H9 (cell line): ENCODE results near the gene MGARP. TPM values are rescaled to one million over a fixed set of nuclear protein-coding genes. Genes with fewer than 3 reads are reported as not detected.

Source experiments
- DNase-seq: peaks from one replicate; pipeline ENCODE4 v3.0.0-alpha.2; 2017
- H2AFZ ChIP-seq: one replicate; pipeline ENCODE4 v1.6.1; 2013; ENCODE audit warnings: mild to moderate bottlenecking, low read length, control low read depth, moderate library complexity
- H2AK5ac ChIP-seq: 2 replicates; pipeline ENCODE4 v1.6.1; 2013; ENCODE audit warnings: low read length, control low read depth, mixed read lengths; ENCODE audit not compliant: insufficient read length
- H2BK120ac ChIP-seq: one replicate; pipeline ENCODE4 v1.6.1; 2013; ENCODE audit warnings: low read depth, mild to moderate bottlenecking, low read length, control low read depth, inconsistent platforms; ENCODE audit not compliant: poor library complexity, severe bottlenecking
- H2BK12ac ChIP-seq: 2 replicates; pipeline ENCODE4 v1.6.1; 2013; ENCODE audit warnings: low read length, control low read depth, mixed read lengths, low read depth; ENCODE audit not compliant: insufficient read length
- H2BK15ac ChIP-seq: 2 replicates; pipeline ENCODE4 v1.6.1; 2013; ENCODE audit warnings: low read depth, low read length, control low read depth
- H2BK20ac ChIP-seq: one replicate; pipeline ENCODE4 v1.6.1; 2013; ENCODE audit warnings: low read depth, mild to moderate bottlenecking, low read length, control low read depth, inconsistent platforms; ENCODE audit not compliant: poor library complexity, severe bottlenecking
- H2BK5ac ChIP-seq: 2 replicates; pipeline ENCODE4 v1.6.1; 2013; ENCODE audit warnings: low read length, control low read depth, mixed read lengths; ENCODE audit not compliant: insufficient read length
- H3K14ac ChIP-seq: 2 replicates; pipeline ENCODE4 v1.6.1; 2013; ENCODE audit warnings: low read length, control low read depth; ENCODE audit not compliant: insufficient read depth
- H3K18ac ChIP-seq: 2 replicates; pipeline ENCODE4 v1.6.1; 2013; ENCODE audit warnings: low read depth, mild to moderate bottlenecking, mixed read lengths, low read length, control low read depth; ENCODE audit not compliant: insufficient read length
- H3K23ac ChIP-seq: 2 replicates; pipeline ENCODE4 v1.6.1; 2013; ENCODE audit warnings: low read length, control low read depth, mixed read lengths, low read depth; ENCODE audit not compliant: insufficient read length
- H3K23me2 ChIP-seq: 2 replicates; pipeline ENCODE4 v1.6.1; 2013; ENCODE audit warnings: low read depth, mild to moderate bottlenecking, mixed read lengths, low read length, control low read depth; ENCODE audit not compliant: insufficient read length, poor library complexity, severe bottlenecking
- H3K27ac ChIP-seq: 2 replicates; pipeline ENCODE4 v1.5.1; 2013; ENCODE audit warnings: low read length, control low read depth, mixed read lengths, low read depth; ENCODE audit not compliant: insufficient read length
- H3K27me3 ChIP-seq: 2 replicates; pipeline ENCODE4 v1.6.1; 2013; ENCODE audit warnings: low read length, control low read depth, inconsistent platforms; ENCODE audit not compliant: insufficient read depth
- H3K4ac ChIP-seq: 2 replicates; pipeline ENCODE4 v1.6.1; 2013; ENCODE audit warnings: low read depth, mild to moderate bottlenecking, control low read depth, inconsistent platforms, low read length, moderate library complexity
- H3K4me1 ChIP-seq: 2 replicates; pipeline ENCODE4 v1.6.1; 2013; ENCODE audit warnings: low read length, control low read depth, inconsistent platforms; ENCODE audit not compliant: insufficient read depth
- H3K4me2 ChIP-seq: 2 replicates; pipeline ENCODE4 v1.6.1; 2013; ENCODE audit warnings: low read length, control low read depth, mixed read lengths; ENCODE audit not compliant: insufficient read length, insufficient read depth
- H3K56ac ChIP-seq: 2 replicates; pipeline ENCODE4 v1.6.1; 2013; ENCODE audit warnings: low read depth, mild to moderate bottlenecking, mixed read lengths, low read length, control low read depth; ENCODE audit not compliant: insufficient read length
- H3K79me1 ChIP-seq: 2 replicates; pipeline ENCODE4 v1.6.1; 2013; ENCODE audit warnings: low read depth, mild to moderate bottlenecking, moderate library complexity, low read length, control low read depth, inconsistent platforms; ENCODE audit not compliant: insufficient read depth, poor library complexity, severe bottlenecking
- H3K79me2 ChIP-seq: 2 replicates; pipeline ENCODE4 v1.6.1; 2013; ENCODE audit warnings: low read length, control low read depth, inconsistent platforms; ENCODE audit not compliant: insufficient read depth
- H3K9ac ChIP-seq: 2 replicates; pipeline ENCODE4 v1.6.1; 2013; ENCODE audit warnings: low read length, control low read depth, mixed read lengths; ENCODE audit not compliant: insufficient read length; ENCODE audit errors: extremely low read depth
- H3K9me3 ChIP-seq: one replicate; pipeline ENCODE4 v1.6.1; 2013; ENCODE audit warnings: low read depth, low read length, inconsistent platforms; ENCODE audit not compliant: control insufficient read depth
- H3T11ph ChIP-seq: one replicate; pipeline ENCODE4 v1.6.1; 2013; ENCODE audit warnings: mild to moderate bottlenecking, low read length, control low read depth, inconsistent platforms
- H4K20me1 ChIP-seq: one replicate; pipeline ENCODE4 v1.6.1; 2013; ENCODE audit not compliant: control insufficient read depth, insufficient read length, insufficient read depth
- H4K5ac ChIP-seq: 2 replicates; pipeline ENCODE4 v1.6.1; 2013; ENCODE audit warnings: low read depth, mild to moderate bottlenecking, mixed read lengths, low read length, control low read depth; ENCODE audit not compliant: insufficient read length
- H4K8ac ChIP-seq: replicated peaks from 2 replicates; pipeline ENCODE4 v1.6.1; 2013; ENCODE audit warnings: low read length, control low read depth, mixed read lengths, low read depth; ENCODE audit not compliant: insufficient read length
- H4K91ac ChIP-seq: 2 replicates; pipeline ENCODE4 v1.6.1; 2013; ENCODE audit warnings: low read depth, mild to moderate bottlenecking, moderate library complexity, mixed read lengths, low read length, control low read depth; ENCODE audit not compliant: insufficient read length
- H3K27ac Mint-ChIP-seq, 3 experiments: 2 replicates in 2 of 3; 3 replicates in 1 of 3; pipeline ENCODE4 v1.8.0; 2020 to 2021; ENCODE audit warnings: mixed read lengths in 3 of 3, mild to moderate bottlenecking in 1 of 3, moderate library complexity in 1 of 3
- H3K27me3 Mint-ChIP-seq: 2 replicates; pipeline ENCODE4 v1.8.0; 2021; ENCODE audit warnings: low read depth, mild to moderate bottlenecking, moderate library complexity, mixed read lengths
- H3K36me3 Mint-ChIP-seq, 3 experiments: 2 replicates in 2 of 3; 3 replicates in 1 of 3; pipeline ENCODE4 v1.8.0; 2020 to 2021; ENCODE audit warnings: low read depth in 3 of 3, mixed read lengths in 3 of 3; ENCODE audit not compliant: insufficient read depth in 1 of 3
- H3K4me1 Mint-ChIP-seq, 2 experiments: 2 replicates each; pipeline ENCODE4 v1.8.0; 2020; ENCODE audit warnings: mixed read lengths in 2 of 2
- H3K4me3 Mint-ChIP-seq, 2 experiments: 2 replicates in 1 of 2; 3 replicates in 1 of 2; pipeline ENCODE4 v1.8.0; 2020 to 2021; ENCODE audit warnings: mild to moderate bottlenecking in 2 of 2, mixed read lengths in 2 of 2, moderate library complexity in 1 of 2
- H3K9me3 Mint-ChIP-seq, 2 experiments: 2 replicates in 1 of 2; 3 replicates in 1 of 2; pipeline ENCODE4 v1.8.0; 2020; ENCODE audit warnings: mild to moderate bottlenecking in 2 of 2, mixed read lengths in 2 of 2, moderate library complexity in 1 of 2
- CTCF ChIP-seq: fragments of 200-600 bp; sonication (generic); conservative IDR thresholded peaks from 3 replicates; pipeline ENCODE4 v1.8.0; 2021; ENCODE audit warnings: antibody characterized with exemption, mild to moderate bottlenecking
- WGBS: extraction: QIAGEN DNeasy Blood & Tissue Kit; methylation state at CpG from one replicate; pipeline ENCODE4 v1.1.7; 2013; ENCODE audit warnings: missing lambda C conversion rate, low lambda C conversion rate, mixed read lengths; ENCODE audit not compliant: insufficient read length; ENCODE audit errors: extremely low coverage; 5-methylcytosine and 5-hydroxymethylcytosine counted together
- total RNA-seq: library from RNA; stranded (reverse); gene quantifications from 2 replicates; pipeline ENCODE4 v1.2.1, GENCODE V29; 2021

MGARP gene
- total RNA-seq, 1 experiment from 2014 or later: 4.0 TPM

GRCh38 chr4:139297001-139297410 lies 17.0 kb upstream of the MGARP start:
- Histone ChIP-seq H3K18ac (no peak overlapping the region), H2AFZ (no peak overlapping the region), H2AK5ac (no peak overlapping the region), H3K9ac (no peak overlapping the region), H3K79me1 (no peaks in the 10 kb centered on the region), H4K8ac (no peak overlapping the region), H3K23ac (no peak overlapping the region), H3T11ph (no peak overlapping the region), H2BK5ac (no peak overlapping the region), H3K27ac (no peak overlapping the region), H3K9me3 (no peaks in the 10 kb centered on the region), H2BK20ac (no peak overlapping the region), H3K23me2 (peaks cover 9% of the 10 kb centered on the region), H4K5ac (no peak overlapping the region), H3K4me1 (peaks cover 4% of the 10 kb centered on the region; the same call in 1 of the 2 replicates), H4K20me1 (no peaks in the 10 kb centered on the region), H3K4me2 (no peak overlapping the region), H3K14ac (no peak overlapping the region), H3K56ac (no peak overlapping the region), H3K4ac (no peak overlapping the region), H4K91ac (no peak overlapping the region), H2BK15ac (no peak overlapping the region), H2BK12ac (no peak overlapping the region), H3K79me2 (peaks cover 3% of the 10 kb centered on the region; the same call in 1 of the 2 replicates), H3K27me3 (no peaks in the 10 kb centered on the region), H2BK120ac (no peak overlapping the region)
- Mint-ChIP-seq H3K27me3 (no peaks in the 10 kb centered on the region), H3K4me3 (no peak overlapping the region), H3K4me1 (peaks cover 21 to 28% of the 10 kb centered on the region in 2 experiments), H3K9me3 (no peaks in the 10 kb centered on the region), H3K27ac (no peak overlapping the region), H3K36me3 (peaks cover 2 to 18% (median 17%) of the 10 kb centered on the region in 3 experiments; a peak in 5 of 7 replicates)
- TF ChIP-seq CTCF: no peak
- WGBS: no CpG with 5 or more reads among the region's 2 CpGs
- DNase-seq: no peak
